Spleen (tissue), 7 donors: Measurements from ENCODE around the gene TJP2.

ENCODE experiments used
- POLR2A ChIP-seq, 3 donors: fragments of 450-650 bp; IDR thresholded peaks; one replicate each; pipeline ENCODE4 v1.5.1; 2017; ENCODE audit warnings: antibody characterized with exemption in 3 of 3, mild to moderate bottlenecking in 1 of 3
- POLR2AphosphoS5 ChIP-seq, 3 donors: sonication (generic); formaldehyde crosslinking; IDR thresholded peaks; one replicate each; pipeline ENCODE4 v1.5.1; 2017; ENCODE audit warnings: antibody characterized with exemption in 3 of 3
- TF ChIP-seq, protein P1 (sequence below), 11 experiments: fragments of 200-600 bp in 7 of 11; fragments of 450-650 bp in 4 of 11; sonication (generic) in 4 of 11; IDR thresholded peaks in 8 of 11; conservative IDR thresholded peaks in 3 of 11; 1 replicate in 7 of 11; 2 replicates in 4 of 11; pipeline versions ENCODE4 v1.4.0 to v1.8.0; 2016 to 2021; ENCODE audit warnings: antibody characterized with exemption in 11 of 11, inconsistent platforms in 4 of 11, mild to moderate bottlenecking in 1 of 11
- donor health status: DM: no; HTN: no; CAD: no; lungs with moderate emphysema.
- donor health status: DM: no; HTN: no; CAD: no.
- donor health status: DM: no; HTN: no; CAD: no.

DNA sequence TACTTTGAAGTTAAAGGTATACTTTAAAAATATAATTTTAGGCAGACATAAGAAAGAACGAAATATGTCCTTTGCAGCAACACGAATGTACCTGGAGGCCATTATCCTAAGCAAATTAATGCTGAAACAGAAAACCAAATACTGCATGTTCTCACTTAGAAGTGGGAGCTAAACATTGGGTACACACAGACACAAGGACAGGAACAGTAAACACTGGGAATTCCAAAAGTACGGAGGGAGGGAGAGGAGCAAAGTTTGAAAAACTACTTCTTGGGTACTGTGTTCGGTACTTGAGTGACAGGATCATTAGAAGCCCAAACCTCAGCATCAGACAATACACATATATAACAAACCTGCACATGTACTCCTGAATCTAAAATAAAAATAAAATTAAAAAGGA is 40.9 kb downstream of the TJP2 start:
- TF ChIP-seq POLR2A (IDR thresholded peaks at IDR 0.05): no peak
- TF ChIP-seq, protein P1, sequence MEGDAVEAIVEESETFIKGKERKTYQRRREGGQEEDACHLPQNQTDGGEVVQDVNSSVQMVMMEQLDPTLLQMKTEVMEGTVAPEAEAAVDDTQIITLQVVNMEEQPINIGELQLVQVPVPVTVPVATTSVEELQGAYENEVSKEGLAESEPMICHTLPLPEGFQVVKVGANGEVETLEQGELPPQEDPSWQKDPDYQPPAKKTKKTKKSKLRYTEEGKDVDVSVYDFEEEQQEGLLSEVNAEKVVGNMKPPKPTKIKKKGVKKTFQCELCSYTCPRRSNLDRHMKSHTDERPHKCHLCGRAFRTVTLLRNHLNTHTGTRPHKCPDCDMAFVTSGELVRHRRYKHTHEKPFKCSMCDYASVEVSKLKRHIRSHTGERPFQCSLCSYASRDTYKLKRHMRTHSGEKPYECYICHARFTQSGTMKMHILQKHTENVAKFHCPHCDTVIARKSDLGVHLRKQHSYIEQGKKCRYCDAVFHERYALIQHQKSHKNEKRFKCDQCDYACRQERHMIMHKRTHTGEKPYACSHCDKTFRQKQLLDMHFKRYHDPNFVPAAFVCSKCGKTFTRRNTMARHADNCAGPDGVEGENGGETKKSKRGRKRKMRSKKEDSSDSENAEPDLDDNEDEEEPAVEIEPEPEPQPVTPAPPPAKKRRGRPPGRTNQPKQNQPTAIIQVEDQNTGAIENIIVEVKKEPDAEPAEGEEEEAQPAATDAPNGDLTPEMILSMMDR (IDR thresholded peaks at IDR 0.05 in 8 of 11, conservative IDR thresholded peaks at IDR 0.05 in 3 of 11): no peak
- TF ChIP-seq POLR2AphosphoS5 (IDR thresholded peaks at IDR 0.05): no peak
